WTC11 (cell line): ENCODE data around the gene DCAF17.

Experiments used
- ATF6 ChIP-seq: sonication (generic); formaldehyde crosslinking; IDR thresholded peaks from 2 replicates; pipeline ENCODE4 v1.8.1; 2023; ENCODE audit warnings: mild to moderate bottlenecking, missing genetic modification reagents
- CREB1 ChIP-seq: sonication (generic); formaldehyde crosslinking; IDR thresholded peaks from 2 replicates; pipeline ENCODE4 v1.8.0; 2023; ENCODE audit warnings: mild to moderate bottlenecking, missing genetic modification reagents
- CTCF ChIP-seq: fragments of 200-600 bp; IDR thresholded peaks from 2 replicates; pipeline ENCODE4 v1.8.0; 2022; ENCODE audit warnings: antibody characterized with exemption
- ETV6 ChIP-seq: sonication (generic); formaldehyde crosslinking; IDR thresholded peaks from 2 replicates; pipeline ENCODE4 v1.8.1; 2022; ENCODE audit warnings: mild to moderate bottlenecking, missing genetic modification reagents
- JUN ChIP-seq: sonication (generic); formaldehyde crosslinking; IDR thresholded peaks from 2 replicates; pipeline ENCODE4 v1.8.0; 2023; ENCODE audit warnings: mild to moderate bottlenecking, missing genetic modification reagents
- TCF7 ChIP-seq: sonication (generic); formaldehyde crosslinking; IDR thresholded peaks from 2 replicates; pipeline ENCODE4 v1.8.0; 2022; ENCODE audit warnings: mild to moderate bottlenecking, low read depth, missing genetic modification reagents, moderate library complexity
- TEAD4 ChIP-seq: sonication (generic); formaldehyde crosslinking; IDR thresholded peaks from 2 replicates; pipeline ENCODE4 v1.8.0; 2022; ENCODE audit warnings: mild to moderate bottlenecking, missing genetic modification reagents
- USF1 ChIP-seq: sonication (generic); formaldehyde crosslinking; IDR thresholded peaks from 2 replicates; pipeline ENCODE4 v1.8.0; 2022; ENCODE audit warnings: mild to moderate bottlenecking, missing genetic modification reagents

- no peak for TF ChIP-seq USF1 (CRISPR knock-in tag)
- no peak for TF ChIP-seq CTCF
- no peak for TF ChIP-seq ATF6 (CRISPR knock-in tag)
- no peak for TF ChIP-seq ETV6 (CRISPR knock-in tag)
- no peak for TF ChIP-seq CREB1 (CRISPR knock-in tag)
- TF ChIP-seq TCF7 (CRISPR knock-in tag) = no peak
- no peak for TF ChIP-seq JUN
- TF ChIP-seq TEAD4 (CRISPR knock-in tag) = no peak
Measured at GRCh38 chr2:171393487-171393886, 40.5 kb upstream of the DCAF17 start.
